WTC11 (cell line): ENCODE results near the gene BCL2L12. TPM values are rescaled to one million over a fixed set of nuclear protein-coding genes. Genes with fewer than 3 reads are reported as not detected.

Experiments used
- CREM ChIP-seq: sonication (generic); formaldehyde crosslinking; IDR thresholded peaks from 2 replicates; pipeline ENCODE4 v1.8.1; 2022; ENCODE audit warnings: mild to moderate bottlenecking, missing genetic modification reagents, moderate library complexity
- ELF4 ChIP-seq: sonication (generic); formaldehyde crosslinking; IDR thresholded peaks from 2 replicates; pipeline ENCODE4 v1.8.1; 2022; ENCODE audit warnings: low read depth, mild to moderate bottlenecking, moderate library complexity, missing genetic modification reagents
- FOXJ3 ChIP-seq: sonication (generic); formaldehyde crosslinking; IDR thresholded peaks from 2 replicates; pipeline ENCODE4 v1.9.0; 2021; ENCODE audit warnings: missing genetic modification reagents, mild to moderate bottlenecking, borderline replicate concordance
- GABPB1 ChIP-seq: sonication (generic); formaldehyde crosslinking; IDR thresholded peaks from 2 replicates; pipeline ENCODE4 v1.8.1; 2023; ENCODE audit warnings: mild to moderate bottlenecking, missing genetic modification reagents
- GTF2I ChIP-seq: fragments of 250-450 bp; sonication (Bioruptor Pico); conservative IDR thresholded peaks from 2 replicates; pipeline ENCODE4 v1.4.0; 2021; ENCODE audit warnings: mild to moderate bottlenecking
- HMGA2 ChIP-seq: fragments of 250-450 bp; sonication (Bioruptor Pico); IDR thresholded peaks from 2 replicates; pipeline ENCODE4 v1.4.0; 2021; ENCODE audit warnings: mild to moderate bottlenecking, moderate library complexity
- JUN ChIP-seq: sonication (generic); formaldehyde crosslinking; IDR thresholded peaks from 2 replicates; pipeline ENCODE4 v1.8.0; 2023; ENCODE audit warnings: mild to moderate bottlenecking, missing genetic modification reagents
- NFE2L1 ChIP-seq: sonication (generic); formaldehyde crosslinking; IDR thresholded peaks from 2 replicates; pipeline ENCODE4 v1.8.1; 2023; ENCODE audit warnings: missing genetic modification reagents
- RELA ChIP-seq: sonication (generic); formaldehyde crosslinking; IDR thresholded peaks from 2 replicates; pipeline ENCODE4 v1.8.1; 2022; ENCODE audit warnings: missing genetic modification reagents, mild to moderate bottlenecking, borderline replicate concordance
- TCF7 ChIP-seq: sonication (generic); formaldehyde crosslinking; IDR thresholded peaks from 2 replicates; pipeline ENCODE4 v1.8.0; 2022; ENCODE audit warnings: mild to moderate bottlenecking, low read depth, missing genetic modification reagents, moderate library complexity
- ZBTB21 ChIP-seq: sonication (generic); formaldehyde crosslinking; IDR thresholded peaks from 2 replicates; pipeline ENCODE4 v1.8.1; 2023; ENCODE audit warnings: mild to moderate bottlenecking, missing genetic modification reagents, borderline replicate concordance
- ZNF219 ChIP-seq: sonication (generic); formaldehyde crosslinking; IDR thresholded peaks from 2 replicates; pipeline ENCODE4 v1.8.0; 2023; ENCODE audit warnings: missing genetic modification reagents, mild to moderate bottlenecking, borderline replicate concordance
- ZNF396 ChIP-seq: fragments of 250-450 bp; sonication (Bioruptor Pico); IDR thresholded peaks from 2 replicates; pipeline ENCODE4 v1.8.0; 2021; ENCODE audit warnings: mild to moderate bottlenecking, moderate library complexity, borderline replicate concordance
- ZNF416 ChIP-seq: fragments of 250-450 bp; sonication (Bioruptor Pico); IDR thresholded peaks from 2 replicates; pipeline ENCODE4 v1.9.0; 2021; ENCODE audit warnings: mild to moderate bottlenecking, inconsistent platforms
- ZNF671 ChIP-seq: fragments of 250-450 bp; sonication (Bioruptor Pico); IDR thresholded peaks from 2 replicates; pipeline ENCODE4 v1.8.0; 2021; ENCODE audit warnings: mild to moderate bottlenecking
- total RNA-seq: library from RNA; stranded (reverse); gene quantifications from 3 replicates; pipeline ENCODE4 v1.2.3, GENCODE V29; 2021
- TF ChIP-seq, protein P1 (sequence below): fragments of 250-450 bp; sonication (Bioruptor Pico); IDR thresholded peaks from 2 replicates; pipeline ENCODE4 v1.9.0; 2021; ENCODE audit warnings: mild to moderate bottlenecking, borderline replicate concordance
- TF ChIP-seq, protein P2 (sequence below): sonication (generic); formaldehyde crosslinking; IDR thresholded peaks from 2 replicates; pipeline ENCODE4 v1.8.0; 2023; ENCODE audit warnings: mild to moderate bottlenecking, missing genetic modification reagents
- TF ChIP-seq, protein P3 (sequence below): fragments of 250-450 bp; sonication (Bioruptor Pico); IDR thresholded peaks from 2 replicates; pipeline ENCODE4 v1.8.0; 2021; ENCODE audit warnings: mild to moderate bottlenecking
- TF ChIP-seq, protein P4 (sequence below): fragments of 200-600 bp; IDR thresholded peaks from 2 replicates; pipeline ENCODE4 v1.8.0; 2022; ENCODE audit warnings: antibody characterized with exemption
- TF ChIP-seq, protein P5 (sequence below): sonication (generic); formaldehyde crosslinking; IDR thresholded peaks from 2 replicates; pipeline ENCODE4 v1.8.1; 2023; ENCODE audit warnings: mild to moderate bottlenecking, missing genetic modification reagents, borderline replicate concordance
- TF ChIP-seq, protein P6 (sequence below): sonication (generic); formaldehyde crosslinking; IDR thresholded peaks from 2 replicates; pipeline ENCODE4 v1.8.0; 2023; ENCODE audit warnings: missing genetic modification reagents

BCL2L12 gene
- total RNA-seq, 1 experiment from 2014 or later: 146 TPM

DNA sequence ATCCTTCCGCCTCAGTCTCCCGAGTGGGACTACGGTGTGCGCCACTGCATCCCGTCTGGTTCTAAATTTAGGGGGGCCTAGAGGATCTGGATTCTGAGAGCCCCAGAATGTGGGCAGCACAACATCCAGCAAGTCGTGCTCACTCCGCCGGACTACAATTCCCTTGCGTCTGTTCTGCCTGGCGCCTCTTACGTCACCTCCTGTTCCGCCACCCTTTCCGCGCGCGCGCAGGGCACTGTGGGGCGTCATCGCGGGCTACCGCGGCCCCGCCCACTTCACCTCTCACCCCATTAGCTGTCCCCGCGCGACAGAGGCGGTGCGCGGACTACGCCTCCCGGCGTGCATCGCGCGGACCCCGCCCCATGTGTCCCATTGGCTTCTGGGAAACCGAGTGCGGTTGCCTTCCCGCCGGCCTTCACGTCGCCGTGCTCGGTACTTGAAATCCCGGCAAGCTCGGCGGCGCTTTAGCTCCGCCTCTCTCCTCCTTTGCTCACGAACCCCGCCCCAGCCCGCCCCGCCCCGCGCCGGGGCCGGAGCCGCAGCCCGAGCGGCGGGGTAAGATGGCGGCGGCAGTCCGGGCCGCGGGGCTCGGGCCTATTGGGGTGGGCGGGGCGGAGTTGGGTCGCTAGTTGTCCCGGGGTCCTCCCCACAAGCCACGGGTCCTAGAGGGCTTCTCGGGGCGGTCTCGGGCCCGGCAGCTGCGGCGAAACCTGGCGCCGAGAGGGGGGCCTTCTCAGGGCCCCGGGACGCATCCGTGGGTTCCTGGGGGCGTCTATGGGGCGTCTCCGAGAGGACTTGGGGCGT lies 23.8 kb upstream of the BCL2L12 start, which contains the start of gene SCAF1 (continued):
- TF ChIP-seq, protein P1, sequence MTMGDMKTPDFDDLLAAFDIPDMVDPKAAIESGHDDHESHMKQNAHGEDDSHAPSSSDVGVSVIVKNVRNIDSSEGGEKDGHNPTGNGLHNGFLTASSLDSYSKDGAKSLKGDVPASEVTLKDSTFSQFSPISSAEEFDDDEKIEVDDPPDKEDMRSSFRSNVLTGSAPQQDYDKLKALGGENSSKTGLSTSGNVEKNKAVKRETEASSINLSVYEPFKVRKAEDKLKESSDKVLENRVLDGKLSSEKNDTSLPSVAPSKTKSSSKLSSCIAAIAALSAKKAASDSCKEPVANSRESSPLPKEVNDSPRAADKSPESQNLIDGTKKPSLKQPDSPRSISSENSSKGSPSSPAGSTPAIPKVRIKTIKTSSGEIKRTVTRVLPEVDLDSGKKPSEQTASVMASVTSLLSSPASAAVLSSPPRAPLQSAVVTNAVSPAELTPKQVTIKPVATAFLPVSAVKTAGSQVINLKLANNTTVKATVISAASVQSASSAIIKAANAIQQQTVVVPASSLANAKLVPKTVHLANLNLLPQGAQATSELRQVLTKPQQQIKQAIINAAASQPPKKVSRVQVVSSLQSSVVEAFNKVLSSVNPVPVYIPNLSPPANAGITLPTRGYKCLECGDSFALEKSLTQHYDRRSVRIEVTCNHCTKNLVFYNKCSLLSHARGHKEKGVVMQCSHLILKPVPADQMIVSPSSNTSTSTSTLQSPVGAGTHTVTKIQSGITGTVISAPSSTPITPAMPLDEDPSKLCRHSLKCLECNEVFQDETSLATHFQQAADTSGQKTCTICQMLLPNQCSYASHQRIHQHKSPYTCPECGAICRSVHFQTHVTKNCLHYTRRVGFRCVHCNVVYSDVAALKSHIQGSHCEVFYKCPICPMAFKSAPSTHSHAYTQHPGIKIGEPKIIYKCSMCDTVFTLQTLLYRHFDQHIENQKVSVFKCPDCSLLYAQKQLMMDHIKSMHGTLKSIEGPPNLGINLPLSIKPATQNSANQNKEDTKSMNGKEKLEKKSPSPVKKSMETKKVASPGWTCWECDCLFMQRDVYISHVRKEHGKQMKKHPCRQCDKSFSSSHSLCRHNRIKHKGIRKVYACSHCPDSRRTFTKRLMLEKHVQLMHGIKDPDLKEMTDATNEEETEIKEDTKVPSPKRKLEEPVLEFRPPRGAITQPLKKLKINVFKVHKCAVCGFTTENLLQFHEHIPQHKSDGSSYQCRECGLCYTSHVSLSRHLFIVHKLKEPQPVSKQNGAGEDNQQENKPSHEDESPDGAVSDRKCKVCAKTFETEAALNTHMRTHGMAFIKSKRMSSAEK (CRISPR knock-in tag): no peak
- TF ChIP-seq ZNF219 (CRISPR knock-in tag) (no peak), RELA (CRISPR knock-in tag) (no peak), ZNF416 (no peak), ZNF671 (CRISPR knock-in tag) (no peak), FOXJ3 (CRISPR knock-in tag) (no peak), TCF7 (CRISPR knock-in tag) (no peak), ZBTB21 (no peak), ZNF396 (CRISPR knock-in tag) (no peak), NFE2L1 (CRISPR knock-in tag) (peak; percentile 81; the same call in 1 of the 2 replicates), HMGA2 (CRISPR knock-in tag) (no peak), JUN (CRISPR knock-in tag) (no peak), CREM (CRISPR knock-in tag) (peak; percentile 96), GABPB1 (CRISPR knock-in tag) (peak; percentile 81), GTF2I (CRISPR knock-in tag) (no peak), ELF4 (CRISPR knock-in tag) (no peak)
- TF ChIP-seq, protein P2, sequence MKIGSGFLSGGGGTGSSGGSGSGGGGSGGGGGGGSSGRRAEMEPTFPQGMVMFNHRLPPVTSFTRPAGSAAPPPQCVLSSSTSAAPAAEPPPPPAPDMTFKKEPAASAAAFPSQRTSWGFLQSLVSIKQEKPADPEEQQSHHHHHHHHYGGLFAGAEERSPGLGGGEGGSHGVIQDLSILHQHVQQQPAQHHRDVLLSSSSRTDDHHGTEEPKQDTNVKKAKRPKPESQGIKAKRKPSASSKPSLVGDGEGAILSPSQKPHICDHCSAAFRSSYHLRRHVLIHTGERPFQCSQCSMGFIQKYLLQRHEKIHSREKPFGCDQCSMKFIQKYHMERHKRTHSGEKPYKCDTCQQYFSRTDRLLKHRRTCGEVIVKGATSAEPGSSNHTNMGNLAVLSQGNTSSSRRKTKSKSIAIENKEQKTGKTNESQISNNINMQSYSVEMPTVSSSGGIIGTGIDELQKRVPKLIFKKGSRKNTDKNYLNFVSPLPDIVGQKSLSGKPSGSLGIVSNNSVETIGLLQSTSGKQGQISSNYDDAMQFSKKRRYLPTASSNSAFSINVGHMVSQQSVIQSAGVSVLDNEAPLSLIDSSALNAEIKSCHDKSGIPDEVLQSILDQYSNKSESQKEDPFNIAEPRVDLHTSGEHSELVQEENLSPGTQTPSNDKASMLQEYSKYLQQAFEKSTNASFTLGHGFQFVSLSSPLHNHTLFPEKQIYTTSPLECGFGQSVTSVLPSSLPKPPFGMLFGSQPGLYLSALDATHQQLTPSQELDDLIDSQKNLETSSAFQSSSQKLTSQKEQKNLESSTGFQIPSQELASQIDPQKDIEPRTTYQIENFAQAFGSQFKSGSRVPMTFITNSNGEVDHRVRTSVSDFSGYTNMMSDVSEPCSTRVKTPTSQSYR (CRISPR knock-in tag): no peak
- TF ChIP-seq, protein P3, sequence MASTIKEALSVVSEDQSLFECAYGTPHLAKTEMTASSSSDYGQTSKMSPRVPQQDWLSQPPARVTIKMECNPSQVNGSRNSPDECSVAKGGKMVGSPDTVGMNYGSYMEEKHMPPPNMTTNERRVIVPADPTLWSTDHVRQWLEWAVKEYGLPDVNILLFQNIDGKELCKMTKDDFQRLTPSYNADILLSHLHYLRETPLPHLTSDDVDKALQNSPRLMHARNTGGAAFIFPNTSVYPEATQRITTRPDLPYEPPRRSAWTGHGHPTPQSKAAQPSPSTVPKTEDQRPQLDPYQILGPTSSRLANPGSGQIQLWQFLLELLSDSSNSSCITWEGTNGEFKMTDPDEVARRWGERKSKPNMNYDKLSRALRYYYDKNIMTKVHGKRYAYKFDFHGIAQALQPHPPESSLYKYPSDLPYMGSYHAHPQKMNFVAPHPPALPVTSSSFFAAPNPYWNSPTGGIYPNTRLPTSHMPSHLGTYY (CRISPR knock-in tag): no peak
- TF ChIP-seq, protein P4, sequence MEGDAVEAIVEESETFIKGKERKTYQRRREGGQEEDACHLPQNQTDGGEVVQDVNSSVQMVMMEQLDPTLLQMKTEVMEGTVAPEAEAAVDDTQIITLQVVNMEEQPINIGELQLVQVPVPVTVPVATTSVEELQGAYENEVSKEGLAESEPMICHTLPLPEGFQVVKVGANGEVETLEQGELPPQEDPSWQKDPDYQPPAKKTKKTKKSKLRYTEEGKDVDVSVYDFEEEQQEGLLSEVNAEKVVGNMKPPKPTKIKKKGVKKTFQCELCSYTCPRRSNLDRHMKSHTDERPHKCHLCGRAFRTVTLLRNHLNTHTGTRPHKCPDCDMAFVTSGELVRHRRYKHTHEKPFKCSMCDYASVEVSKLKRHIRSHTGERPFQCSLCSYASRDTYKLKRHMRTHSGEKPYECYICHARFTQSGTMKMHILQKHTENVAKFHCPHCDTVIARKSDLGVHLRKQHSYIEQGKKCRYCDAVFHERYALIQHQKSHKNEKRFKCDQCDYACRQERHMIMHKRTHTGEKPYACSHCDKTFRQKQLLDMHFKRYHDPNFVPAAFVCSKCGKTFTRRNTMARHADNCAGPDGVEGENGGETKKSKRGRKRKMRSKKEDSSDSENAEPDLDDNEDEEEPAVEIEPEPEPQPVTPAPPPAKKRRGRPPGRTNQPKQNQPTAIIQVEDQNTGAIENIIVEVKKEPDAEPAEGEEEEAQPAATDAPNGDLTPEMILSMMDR: no peak
- TF ChIP-seq, protein P5, sequence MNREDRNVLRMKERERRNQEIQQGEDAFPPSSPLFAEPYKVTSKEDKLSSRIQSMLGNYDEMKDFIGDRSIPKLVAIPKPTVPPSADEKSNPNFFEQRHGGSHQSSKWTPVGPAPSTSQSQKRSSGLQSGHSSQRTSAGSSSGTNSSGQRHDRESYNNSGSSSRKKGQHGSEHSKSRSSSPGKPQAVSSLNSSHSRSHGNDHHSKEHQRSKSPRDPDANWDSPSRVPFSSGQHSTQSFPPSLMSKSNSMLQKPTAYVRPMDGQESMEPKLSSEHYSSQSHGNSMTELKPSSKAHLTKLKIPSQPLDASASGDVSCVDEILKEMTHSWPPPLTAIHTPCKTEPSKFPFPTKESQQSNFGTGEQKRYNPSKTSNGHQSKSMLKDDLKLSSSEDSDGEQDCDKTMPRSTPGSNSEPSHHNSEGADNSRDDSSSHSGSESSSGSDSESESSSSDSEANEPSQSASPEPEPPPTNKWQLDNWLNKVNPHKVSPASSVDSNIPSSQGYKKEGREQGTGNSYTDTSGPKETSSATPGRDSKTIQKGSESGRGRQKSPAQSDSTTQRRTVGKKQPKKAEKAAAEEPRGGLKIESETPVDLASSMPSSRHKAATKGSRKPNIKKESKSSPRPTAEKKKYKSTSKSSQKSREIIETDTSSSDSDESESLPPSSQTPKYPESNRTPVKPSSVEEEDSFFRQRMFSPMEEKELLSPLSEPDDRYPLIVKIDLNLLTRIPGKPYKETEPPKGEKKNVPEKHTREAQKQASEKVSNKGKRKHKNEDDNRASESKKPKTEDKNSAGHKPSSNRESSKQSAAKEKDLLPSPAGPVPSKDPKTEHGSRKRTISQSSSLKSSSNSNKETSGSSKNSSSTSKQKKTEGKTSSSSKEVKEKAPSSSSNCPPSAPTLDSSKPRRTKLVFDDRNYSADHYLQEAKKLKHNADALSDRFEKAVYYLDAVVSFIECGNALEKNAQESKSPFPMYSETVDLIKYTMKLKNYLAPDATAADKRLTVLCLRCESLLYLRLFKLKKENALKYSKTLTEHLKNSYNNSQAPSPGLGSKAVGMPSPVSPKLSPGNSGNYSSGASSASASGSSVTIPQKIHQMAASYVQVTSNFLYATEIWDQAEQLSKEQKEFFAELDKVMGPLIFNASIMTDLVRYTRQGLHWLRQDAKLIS (CRISPR knock-in tag): no peak
- TF ChIP-seq, protein P6, sequence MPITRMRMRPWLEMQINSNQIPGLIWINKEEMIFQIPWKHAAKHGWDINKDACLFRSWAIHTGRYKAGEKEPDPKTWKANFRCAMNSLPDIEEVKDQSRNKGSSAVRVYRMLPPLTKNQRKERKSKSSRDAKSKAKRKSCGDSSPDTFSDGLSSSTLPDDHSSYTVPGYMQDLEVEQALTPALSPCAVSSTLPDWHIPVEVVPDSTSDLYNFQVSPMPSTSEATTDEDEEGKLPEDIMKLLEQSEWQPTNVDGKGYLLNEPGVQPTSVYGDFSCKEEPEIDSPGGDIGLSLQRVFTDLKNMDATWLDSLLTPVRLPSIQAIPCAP (CRISPR knock-in tag): 0 out of 2 replicates have a peak, but pooled peaks have one; percentile 62
